HG02852 (cell line): ENCODE results near the gene EPS8.

Experiments used
- ATAC-seq: cut with Tn5 transposase; IDR thresholded peaks from one replicate; pipeline ENCODE4 v1.9.1; 2021; ENCODE audit warnings: mild to moderate bottlenecking, moderate library complexity; ENCODE audit not compliant: unreplicated experiment

The EPS8 gene

GRCh38 chr12:15721316-15722115 lies 67.7 kb downstream of the EPS8 start:
- ATAC-seq: no peak

- ATAC-seq: no peak
These were observed 68.9 kb downstream of the EPS8 start for GRCh38 chr12:15720295-15720694.

DNA sequence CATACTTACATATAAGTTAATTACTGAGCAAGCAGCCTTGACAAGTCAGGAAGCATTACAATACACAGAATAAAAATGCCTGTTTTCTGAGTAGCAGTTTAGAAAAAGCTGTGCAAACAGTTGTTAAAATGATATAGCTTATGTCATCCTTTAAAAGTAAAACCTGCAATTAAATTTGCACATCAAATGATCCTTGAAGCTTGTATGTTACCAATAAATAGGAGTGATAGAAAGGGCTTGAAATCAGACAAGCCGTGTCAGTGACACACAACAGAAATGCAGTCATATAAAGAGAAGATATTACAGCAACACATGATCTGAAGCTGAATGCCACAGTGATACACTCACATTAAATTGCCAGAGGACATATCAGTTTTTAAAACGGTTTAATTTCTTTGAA lies 70.0 kb downstream of the EPS8 start:
- no peak for ATAC-seq

DNA sequence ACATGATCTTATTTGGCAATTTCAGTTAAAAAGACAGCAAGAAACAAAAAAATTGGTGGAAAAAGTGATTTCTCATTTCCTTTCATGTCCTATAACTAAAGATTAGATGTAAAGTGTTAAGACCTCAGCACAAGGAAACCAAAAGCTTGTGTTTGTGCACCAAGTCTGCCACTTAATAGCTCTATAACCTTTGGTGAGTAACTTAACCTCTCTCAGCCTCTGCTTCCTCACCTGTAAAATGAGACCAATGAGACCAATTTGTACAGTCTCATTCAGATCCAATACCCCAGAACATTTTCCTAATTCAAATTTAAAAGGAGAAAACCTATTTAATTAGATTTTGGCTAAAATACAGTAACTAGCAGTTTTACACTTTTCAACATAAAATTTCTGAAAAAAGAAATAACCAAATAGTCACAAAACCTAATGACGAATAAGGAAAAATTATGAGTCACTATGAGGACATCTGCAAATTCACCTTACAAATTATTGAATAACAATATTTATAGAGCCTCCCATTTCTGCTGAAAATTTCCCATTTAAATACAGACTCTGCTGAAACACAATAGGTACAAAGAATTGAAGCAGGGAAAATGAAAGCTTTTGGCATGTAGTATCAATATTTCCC lies 71.1 kb downstream of the EPS8 start:
- no peak for ATAC-seq

- no peak for ATAC-seq
These were observed 72.6 kb downstream of the EPS8 start for GRCh38 chr12:15716581-15716980.

- ATAC-seq: no peak
These were observed 74.9 kb downstream of the EPS8 start for GRCh38 chr12:15714256-15714655.

- no peak for ATAC-seq
These were observed 76.1 kb downstream of the EPS8 start for GRCh38 chr12:15712823-15713660.

- ATAC-seq: no peak
These were observed 77.0 kb downstream of the EPS8 start for GRCh38 chr12:15712160-15712559.

DNA sequence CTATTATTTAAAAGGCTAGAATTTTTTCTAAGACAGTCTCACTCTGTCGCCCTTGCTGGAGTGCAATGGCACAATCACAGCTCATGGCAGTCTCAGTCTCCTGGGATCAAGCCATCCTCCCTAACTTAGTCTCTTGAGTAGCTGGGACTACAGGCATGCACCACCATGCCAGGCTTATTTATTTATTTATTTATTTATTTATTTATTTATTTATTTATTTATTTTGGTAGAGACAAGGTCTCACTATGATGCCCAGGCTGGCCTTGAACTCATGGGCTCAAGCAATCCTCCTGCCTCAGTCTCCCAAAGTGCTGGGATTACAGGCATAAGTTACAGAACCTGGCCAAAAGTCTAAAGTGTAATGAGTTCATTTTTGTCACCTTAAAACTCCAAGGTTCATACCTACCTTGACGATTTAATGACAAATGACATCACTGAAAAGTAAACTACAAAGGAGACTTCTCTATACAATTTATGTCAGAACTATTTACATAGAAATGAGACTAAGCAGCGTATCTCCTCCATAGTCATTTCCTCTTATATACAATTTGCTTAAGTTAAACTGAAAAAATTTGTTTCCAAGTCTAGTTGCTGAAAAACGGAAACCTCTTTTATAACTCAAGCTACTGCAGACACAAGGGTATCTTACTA lies 78.2 kb downstream of the EPS8 start:
- no peak for ATAC-seq

DNA sequence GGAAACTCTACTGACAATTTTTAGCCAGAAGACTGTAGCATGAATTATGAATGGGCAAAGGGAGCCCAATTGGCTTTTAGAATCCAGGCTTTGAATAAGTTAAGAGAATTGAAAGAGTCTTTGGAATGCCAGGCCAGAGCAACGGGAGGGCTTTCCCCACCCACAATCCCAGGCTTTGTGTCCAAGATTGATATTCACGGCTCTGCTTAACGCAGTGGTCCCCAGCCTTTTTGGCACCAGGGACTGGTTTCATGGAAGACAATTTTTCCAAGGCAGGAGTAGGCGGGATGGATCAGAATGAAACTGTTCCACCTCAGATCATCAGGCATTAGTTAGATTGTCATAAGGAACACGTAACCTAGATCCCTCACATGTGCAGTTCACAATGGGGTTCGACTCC lies 79.6 kb downstream of the EPS8 start:
- no peak for ATAC-seq

DNA sequence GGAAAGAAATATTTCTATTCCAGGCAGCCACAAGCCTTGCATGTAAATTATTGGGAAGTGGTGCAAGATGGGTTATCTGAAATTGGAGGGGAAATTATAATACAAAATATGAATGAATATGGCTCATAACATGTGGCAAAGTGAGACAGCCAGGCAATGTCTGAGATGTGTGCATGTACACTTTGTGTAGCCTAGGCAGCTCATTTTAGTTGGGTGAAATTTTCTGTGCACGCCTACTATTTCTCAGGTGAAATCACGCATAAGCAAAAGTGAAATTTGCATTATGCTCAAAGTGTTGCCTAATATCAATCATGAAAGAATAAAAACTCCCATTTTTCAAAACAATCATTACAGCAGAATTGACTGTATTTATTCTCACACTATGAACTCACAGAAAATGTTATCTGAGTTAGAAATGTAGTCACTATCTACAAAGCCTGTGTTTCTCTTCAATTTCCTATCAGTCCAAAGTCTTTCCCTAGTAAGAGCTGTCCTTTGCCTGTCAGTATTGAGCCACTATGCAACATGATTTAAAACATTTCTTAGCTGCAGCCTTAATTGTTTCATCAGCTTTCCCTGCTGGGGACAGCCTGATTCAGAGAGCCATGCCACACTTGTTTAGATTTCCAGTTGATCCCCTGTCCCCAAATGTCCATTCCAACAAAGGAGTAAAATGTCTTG lies 80.7 kb downstream of the EPS8 start:
- no peak for ATAC-seq

DNA sequence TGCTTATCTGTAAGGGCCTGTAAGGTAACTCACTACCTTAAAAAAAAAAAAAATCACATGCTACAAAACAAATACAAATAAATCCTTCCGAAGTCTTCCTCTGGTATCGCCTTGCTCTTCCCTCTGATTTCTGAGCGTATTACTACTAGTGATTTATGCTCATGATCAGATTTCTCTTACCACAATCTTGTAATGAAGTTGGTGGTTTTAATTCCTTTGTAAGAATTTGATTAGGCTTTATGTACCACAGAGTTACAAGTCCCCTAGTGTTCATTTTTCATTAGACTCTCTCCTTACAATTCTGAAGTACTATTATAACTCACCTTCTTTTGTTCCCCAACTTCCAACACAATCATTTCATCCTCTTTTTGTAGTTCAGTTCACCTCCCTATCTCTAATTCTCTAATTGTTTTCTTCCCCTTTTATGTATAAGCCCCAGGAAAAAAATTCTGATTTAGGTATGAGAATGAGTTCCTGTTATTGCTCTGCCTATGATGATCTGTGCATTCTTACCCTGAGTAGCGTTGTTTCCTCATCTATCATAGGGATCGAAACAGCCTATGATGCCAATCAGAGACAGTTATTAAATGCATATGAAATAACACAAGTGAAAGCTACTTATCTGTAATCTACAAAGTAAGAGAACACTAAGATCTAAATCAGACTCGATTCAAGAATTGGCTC lies 81.5 kb downstream of the EPS8 start:
- ATAC-seq: no peak

- no peak for ATAC-seq
These were observed 83.0 kb downstream of the EPS8 start for GRCh38 chr12:15706010-15706676.

DNA sequence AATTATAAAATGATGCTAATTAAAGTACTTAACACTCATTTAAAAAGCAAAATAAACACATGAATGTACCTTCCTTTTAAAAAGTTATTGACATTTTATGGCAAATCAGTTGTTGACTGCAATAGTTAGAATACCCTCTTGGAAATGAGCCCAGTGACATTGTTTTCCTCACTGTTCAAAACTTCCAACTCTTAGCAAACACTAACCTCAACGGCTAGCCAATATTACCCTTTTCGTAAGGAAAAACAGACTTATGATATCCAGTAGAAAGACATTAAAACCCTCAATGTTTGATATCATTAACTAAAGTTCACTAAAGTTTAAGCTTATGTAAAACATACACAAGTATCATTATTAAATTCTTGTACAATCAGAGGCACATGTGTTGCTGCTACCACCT lies 83.6 kb downstream of the EPS8 start:
- no peak for ATAC-seq

GRCh38 chr12:15702276-15702675 lies 86.9 kb downstream of the EPS8 start:
- ATAC-seq: no peak

DNA sequence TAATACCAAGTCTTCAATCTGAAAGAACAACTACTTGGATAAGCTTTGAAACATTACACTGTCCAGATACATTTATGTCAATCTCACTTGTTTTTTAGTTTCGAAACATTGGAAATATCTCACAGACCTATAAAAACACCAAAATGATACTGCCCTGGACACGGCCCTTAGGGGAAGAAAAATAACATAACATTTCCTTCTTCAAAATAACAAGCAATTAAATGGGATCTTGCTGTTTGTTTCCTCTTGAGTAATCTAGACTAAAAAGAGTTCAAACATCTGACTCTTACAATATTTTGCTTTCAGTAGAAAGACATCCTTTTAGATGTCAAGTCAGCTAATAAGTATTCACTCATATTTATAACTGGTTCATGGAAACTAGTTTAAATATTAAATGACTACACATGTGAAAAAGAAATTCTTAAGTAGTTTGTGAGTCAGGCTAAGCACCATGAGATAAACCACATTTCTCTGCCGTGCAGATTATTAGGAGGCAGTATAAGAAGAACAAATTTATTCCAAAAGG lies 87.5 kb downstream of the EPS8 start:
- ATAC-seq: no peak

- peak; percentile 37 for ATAC-seq
These were observed 88.0 kb downstream of the EPS8 start for GRCh38 chr12:15701206-15701605.

GRCh38 chr12:15700595-15700994 lies 88.6 kb downstream of the EPS8 start:
- ATAC-seq: peak; percentile 78

DNA sequence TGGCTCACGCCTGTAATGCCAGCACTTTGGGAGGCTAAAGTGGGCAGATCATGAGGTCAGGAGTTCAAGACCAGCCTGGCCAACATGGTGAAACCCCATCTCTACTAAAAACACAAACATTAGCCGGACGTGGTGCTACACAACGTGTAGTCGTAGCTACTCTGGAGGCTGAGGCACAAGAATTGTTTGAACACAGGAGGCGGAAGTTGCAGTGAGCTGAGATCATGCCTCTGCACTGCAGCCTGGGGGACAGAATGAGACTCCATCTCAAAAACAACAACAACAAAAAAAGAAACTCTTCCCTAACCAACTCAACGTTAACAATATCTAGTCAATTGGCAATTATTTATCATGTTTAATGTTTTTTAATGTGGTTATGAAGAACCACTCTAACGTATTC lies 89.3 kb downstream of the EPS8 start:
- ATAC-seq: no peak
